Esophagus muscularis mucosa (tissue), 4 donors: ENCODE measurements around the gene ZNF598.

Experiments
- EP300 ChIP-seq: sonication (generic); formaldehyde crosslinking; IDR thresholded peaks from one replicate; pipeline ENCODE4 v1.6.1; 2017; ENCODE audit warnings: antibody characterized with exemption
- POLR2A ChIP-seq: fragments of 450-650 bp; IDR thresholded peaks from one replicate; pipeline ENCODE4 v1.6.1; 2017; ENCODE audit warnings: antibody characterized with exemption, moderate library complexity, mild to moderate bottlenecking, low read depth
- POLR2AphosphoS5 ChIP-seq, 2 donors: sonication (generic); formaldehyde crosslinking; IDR thresholded peaks; one replicate each; pipeline ENCODE4 v1.6.1; 2017; ENCODE audit warnings: antibody characterized with exemption in 2 of 2
- TF ChIP-seq, protein P1 (sequence below), 3 experiments: fragments of 200-600 bp in 2 of 3; fragments of 450-650 bp in 1 of 3; sonication (generic) in 2 of 3; IDR thresholded peaks; one replicate each; pipeline ENCODE4 v1.5.1; 2017 to 2019; ENCODE audit warnings: antibody characterized with exemption in 3 of 3, mild to moderate bottlenecking in 2 of 3, moderate library complexity in 1 of 3

DNA sequence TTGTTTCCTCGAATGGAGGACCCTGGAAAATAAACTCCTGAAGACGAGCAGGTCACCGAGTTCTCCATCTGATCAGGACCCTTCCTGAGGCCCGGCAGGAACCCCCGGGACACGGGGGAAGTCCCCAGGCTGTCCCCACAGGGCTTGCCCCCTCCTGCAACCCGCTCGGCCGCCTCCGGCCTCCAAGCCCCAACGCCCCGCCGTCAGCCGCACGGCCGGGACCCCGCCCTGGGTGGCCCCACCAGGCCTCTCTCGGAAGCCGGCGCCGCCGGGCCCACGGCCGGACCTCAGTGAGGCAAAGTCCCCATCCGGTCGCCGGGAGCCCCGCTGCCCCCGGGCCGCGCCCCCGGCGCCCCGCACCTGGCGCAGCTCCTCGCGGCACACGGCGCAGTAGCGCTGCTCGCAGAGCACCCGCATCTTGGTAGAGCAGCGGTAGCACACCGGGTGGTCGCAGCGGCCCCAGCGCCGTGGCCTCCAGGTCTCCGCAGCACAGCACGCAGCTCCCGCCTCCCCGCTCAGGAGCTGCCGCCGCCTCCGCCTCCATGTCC lies 383 bp downstream of the ZNF598 start:
- TF ChIP-seq, protein P1, sequence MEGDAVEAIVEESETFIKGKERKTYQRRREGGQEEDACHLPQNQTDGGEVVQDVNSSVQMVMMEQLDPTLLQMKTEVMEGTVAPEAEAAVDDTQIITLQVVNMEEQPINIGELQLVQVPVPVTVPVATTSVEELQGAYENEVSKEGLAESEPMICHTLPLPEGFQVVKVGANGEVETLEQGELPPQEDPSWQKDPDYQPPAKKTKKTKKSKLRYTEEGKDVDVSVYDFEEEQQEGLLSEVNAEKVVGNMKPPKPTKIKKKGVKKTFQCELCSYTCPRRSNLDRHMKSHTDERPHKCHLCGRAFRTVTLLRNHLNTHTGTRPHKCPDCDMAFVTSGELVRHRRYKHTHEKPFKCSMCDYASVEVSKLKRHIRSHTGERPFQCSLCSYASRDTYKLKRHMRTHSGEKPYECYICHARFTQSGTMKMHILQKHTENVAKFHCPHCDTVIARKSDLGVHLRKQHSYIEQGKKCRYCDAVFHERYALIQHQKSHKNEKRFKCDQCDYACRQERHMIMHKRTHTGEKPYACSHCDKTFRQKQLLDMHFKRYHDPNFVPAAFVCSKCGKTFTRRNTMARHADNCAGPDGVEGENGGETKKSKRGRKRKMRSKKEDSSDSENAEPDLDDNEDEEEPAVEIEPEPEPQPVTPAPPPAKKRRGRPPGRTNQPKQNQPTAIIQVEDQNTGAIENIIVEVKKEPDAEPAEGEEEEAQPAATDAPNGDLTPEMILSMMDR (IDR thresholded peaks at IDR 0.05): no peak
- no peak for TF ChIP-seq POLR2A
- TF ChIP-seq EP300: no peak
- TF ChIP-seq POLR2AphosphoS5 (IDR thresholded peaks at IDR 0.05): no peak
